HEK293 (cell line): ENCODE results near the gene BRD1.

Experiments
- ATF2 ChIP-seq: fragments of 450-650 bp; formaldehyde crosslinking; IDR thresholded peaks from 2 replicates; pipeline ENCODE4 v1.5.1; 2016; ENCODE audit warnings: missing biosample characterization, missing genetic modification characterization, low read depth
- CTCF ChIP-seq: fragments of 450-650 bp; formaldehyde crosslinking; IDR thresholded peaks from 2 replicates; pipeline ENCODE4 v1.5.1; 2016; ENCODE audit warnings: missing biosample characterization, missing genetic modification characterization
- KLF16 ChIP-seq: fragments of 450-650 bp; formaldehyde crosslinking; IDR thresholded peaks from 2 replicates; pipeline ENCODE4 v1.5.1; 2017; ENCODE audit warnings: missing biosample characterization, missing genetic modification characterization
- ZBTB8A ChIP-seq: fragments of 450-650 bp; formaldehyde crosslinking; IDR thresholded peaks from 2 replicates; pipeline ENCODE4 v1.5.1; 2016; ENCODE audit warnings: missing biosample characterization, missing genetic modification characterization
- ZNF121 ChIP-seq: fragments of 450-650 bp; formaldehyde crosslinking; IDR thresholded peaks from 2 replicates; pipeline ENCODE4 v1.5.1; 2016; ENCODE audit warnings: missing biosample characterization, missing genetic modification characterization

- TF ChIP-seq ZNF121 (tag by site-specific recombination) (no peak), ATF2 (tag by site-specific recombination) (no peak), KLF16 (tag by site-specific recombination) (no peak), ZBTB8A (tag by site-specific recombination) (no peak), CTCF (tag by site-specific recombination) (no peak)
Observed at GRCh38 chr22:49803134-49803533, 24.5 kb downstream of the BRD1 start.
